Upper lobe of left lung (tissue), 6 donors: ENCODE measurements around the gene BTBD9. TPM values are rescaled to one million over a fixed set of nuclear protein-coding genes. Genes with fewer than 3 reads are reported as not detected.
A peak's percentile ranks its signal among the peaks of the same experiment; 100 is the strongest.

ENCODE experiments used
- ATAC-seq, 2 donors: fragments of 200-7000 bp; cut with Tn5 transposase; one replicate each; pipeline ENCODE4 v1.9.1; 2022; ENCODE audit warnings: mild to moderate bottlenecking in 2 of 2, moderate library complexity in 2 of 2; ENCODE audit not compliant: low FRiP score in 2 of 2
- DNase-seq, 2 donors: peaks; one replicate each; pipeline ENCODE4 v3.0.0-alpha.2; 2019 to 2020
- H3K27ac ChIP-seq, 4 donors: fragments of 200-600 bp; sonication (generic); one replicate each; pipeline ENCODE4 v1.5.1; 2016 to 2019
- H3K27me3 ChIP-seq, 4 donors: fragments of 200-600 bp; sonication (generic); one replicate each; pipeline ENCODE4 v1.5.1; 2017 to 2019
- H3K36me3 ChIP-seq, 4 donors: fragments of 200-600 bp; sonication (generic); one replicate each; pipeline ENCODE4 v1.5.1; 2016 to 2019
- H3K4me1 ChIP-seq, 4 donors: fragments of 200-600 bp; sonication (generic); one replicate each; pipeline ENCODE4 v1.5.1; 2018 to 2019
- H3K4me3 ChIP-seq, 4 donors: fragments of 200-600 bp; sonication (generic); one replicate each; pipeline ENCODE4 v1.5.1; 2017 to 2019; ENCODE audit warnings: mild to moderate bottlenecking in 2 of 4, moderate library complexity in 1 of 4
- H3K9me3 ChIP-seq, 4 donors: fragments of 200-600 bp; sonication (generic); one replicate each; pipeline ENCODE4 v1.5.1; 2018 to 2019
- CTCF ChIP-seq, 6 experiments: fragments of 450-650 bp in 4 of 6; fragments of 200-600 bp in 2 of 6; sonication (generic) in 2 of 6; IDR thresholded peaks; one replicate each; pipeline ENCODE4 v1.5.1; 2016 to 2019; ENCODE audit warnings: antibody characterized with exemption in 6 of 6
- EP300 ChIP-seq, 4 donors: sonication (generic); formaldehyde crosslinking; IDR thresholded peaks; one replicate each; pipeline ENCODE4 v1.5.1; 2017; ENCODE audit warnings: antibody characterized with exemption in 4 of 4, control low read depth in 2 of 4
- POLR2A ChIP-seq, 4 donors: fragments of 450-650 bp; IDR thresholded peaks; one replicate each; pipeline ENCODE4 v1.5.1; 2016 to 2017; ENCODE audit warnings: antibody characterized with exemption in 4 of 4, mild to moderate bottlenecking in 2 of 4
- POLR2AphosphoS5 ChIP-seq, 2 donors: sonication (generic); formaldehyde crosslinking; IDR thresholded peaks; one replicate each; pipeline ENCODE4 v1.5.1; 2017; ENCODE audit warnings: antibody characterized with exemption in 2 of 2
- WGBS, 2 donors: methylation state at CpG; one replicate each; pipeline ENCODE4 v1.1.5; 2017 to 2018; 5-methylcytosine and 5-hydroxymethylcytosine counted together
- total RNA-seq, 6 donors: library from RNA; depleted of rRNA in 4 of 6; stranded (reverse); fragments of >200 nt in 4 of 6; gene quantifications; one replicate each; pipeline versions ENCODE4 v1.1.0 to v1.2.1, GENCODE V29; 2016 to 2021
- donor health status: DM: no; HTN: no; CAD: no; lungs with moderate emphysema.
- donor health status: DM: no; HTN: yes; CAD: no; lungs with severe emphysema.

The BTBD9 gene
- total RNA-seq, 6 donors from 2014 or later, result 18.2 to 60.8 (median 44.9) TPM

- Histone ChIP-seq H3K27ac (no peak overlapping the region), H3K4me1 (peaks cover 7 to 15% (median 14%) of the 10 kb centered on the region in 4 donors), H3K36me3 (no peaks in the 10 kb centered on the region), H3K27me3 (no peaks in the 10 kb centered on the region), H3K9me3 (no peaks in the 10 kb centered on the region), H3K4me3 (no peak overlapping the region)
- ATAC-seq, result no peak
- DNase-seq, result no peak
- 75 to 85% methylated on average over 1 of the region's 1 CpG for WGBS, 2 donors
- TF ChIP-seq EP300 (IDR thresholded peaks at IDR 0.05) (no peak), POLR2A (IDR thresholded peaks at IDR 0.05) (no peak), CTCF (IDR thresholded peaks at IDR 0.05) (no peak), POLR2AphosphoS5 (IDR thresholded peaks at IDR 0.05) (no peak)
Measured at GRCh38 chr6:38406096-38406495, 233.6 kb downstream of the BTBD9 start.

DNA sequence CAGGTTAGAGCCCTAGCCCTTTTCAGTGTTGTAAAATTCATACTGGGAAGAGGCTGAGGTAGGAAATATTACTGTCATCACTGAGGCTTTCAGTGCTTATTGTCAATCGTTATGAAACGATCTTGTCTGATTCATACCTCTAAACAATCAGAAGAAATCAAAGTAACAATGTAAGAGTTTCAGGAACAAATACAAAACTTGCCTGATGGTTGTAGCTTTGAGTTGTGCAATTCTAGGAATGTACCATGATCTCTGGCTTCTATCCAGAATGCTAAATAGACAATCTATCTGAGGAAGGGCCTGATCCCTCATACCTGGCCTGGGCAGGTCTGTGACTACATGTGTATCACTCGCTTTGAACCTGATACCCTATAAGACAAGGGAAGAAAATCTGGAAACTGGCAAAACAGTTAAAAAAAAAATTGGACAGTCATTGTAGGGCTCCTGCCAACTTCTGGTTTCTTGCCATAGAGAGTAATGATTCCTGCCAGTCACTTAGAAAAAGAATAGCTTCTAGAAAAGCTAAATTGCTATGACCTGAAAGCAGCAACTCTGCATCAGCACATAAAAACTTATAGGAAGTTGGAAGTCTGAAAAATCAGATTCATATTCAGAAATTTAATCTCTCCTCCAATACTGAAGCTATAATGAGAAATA lies 234.7 kb downstream of the BTBD9 start:
- Histone ChIP-seq H3K4me1 (peaks cover 7 to 15% (median 14%) of the 10 kb centered on the region in 4 donors), H3K4me3 (no peak overlapping the region), H3K36me3 (no peaks in the 10 kb centered on the region), H3K9me3 (no peaks in the 10 kb centered on the region), H3K27me3 (no peaks in the 10 kb centered on the region), H3K27ac (peak overlapping the region in 1 of 4 donors; percentile 73)
- no peak for TF ChIP-seq EP300 (IDR thresholded peaks at IDR 0.05)
- TF ChIP-seq POLR2A (IDR thresholded peaks at IDR 0.05), result no peak
- no peak for TF ChIP-seq CTCF (IDR thresholded peaks at IDR 0.05)
- no peak for TF ChIP-seq POLR2AphosphoS5 (IDR thresholded peaks at IDR 0.05)
- 40 to 46% methylated on average over 3 of the region's 3 CpGs for WGBS, 2 donors
- no peak for ATAC-seq
- DNase-seq, result no peak

DNA sequence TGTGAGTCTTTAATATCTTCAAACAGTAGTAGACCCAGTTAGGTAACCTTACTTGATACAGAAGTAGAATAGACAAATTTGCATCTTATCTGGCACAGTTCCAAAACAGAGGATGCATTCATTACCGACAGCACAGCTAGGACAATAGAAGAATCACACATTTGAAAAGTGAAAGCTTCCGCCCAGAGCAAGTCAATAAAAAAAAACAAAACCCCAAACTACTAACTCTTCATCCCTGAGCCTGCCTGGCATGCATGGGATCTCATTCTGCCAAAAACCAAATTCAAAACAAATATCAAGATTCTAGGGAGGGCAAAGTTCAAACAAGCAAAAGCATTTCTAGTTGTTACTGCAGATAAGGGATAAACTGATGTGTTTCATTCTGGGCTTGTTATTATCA lies 235.4 kb downstream of the BTBD9 start:
- Histone ChIP-seq H3K4me1 (peaks cover 7 to 15% (median 14%) of the 10 kb centered on the region in 4 donors), H3K27ac (peak overlapping the region in 1 of 4 donors; percentile 73), H3K9me3 (no peaks in the 10 kb centered on the region), H3K27me3 (no peaks in the 10 kb centered on the region), H3K36me3 (no peaks in the 10 kb centered on the region), H3K4me3 (no peak overlapping the region)
- no peak for TF ChIP-seq POLR2AphosphoS5 (IDR thresholded peaks at IDR 0.05)
- no peak for TF ChIP-seq POLR2A (IDR thresholded peaks at IDR 0.05)
- no peak for TF ChIP-seq CTCF (IDR thresholded peaks at IDR 0.05)
- no peak for TF ChIP-seq EP300 (IDR thresholded peaks at IDR 0.05)
- ATAC-seq, result no peak
- 30 to 47% methylated on average over 2 of the region's 2 CpGs for WGBS, 2 donors
- no peak for DNase-seq

DNA sequence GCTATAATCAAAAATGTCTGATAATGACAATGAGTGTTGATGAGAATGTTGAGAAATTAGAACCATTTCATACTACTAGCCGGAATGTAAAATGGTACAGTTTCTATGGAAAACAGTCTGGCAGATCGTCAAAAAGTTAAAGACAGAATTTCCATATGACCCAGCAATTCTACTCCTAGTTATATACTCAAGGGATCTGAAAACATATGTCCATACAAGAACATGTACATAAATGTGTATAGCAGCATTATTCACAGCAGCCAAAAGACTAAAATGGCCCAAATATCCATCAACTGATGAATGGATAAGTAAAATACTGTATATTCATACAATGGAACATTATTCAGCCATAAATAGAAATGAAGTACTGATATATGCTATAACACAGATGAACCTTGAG lies 236.2 kb downstream of the BTBD9 start:
- Histone ChIP-seq H3K27me3 (no peaks in the 10 kb centered on the region), H3K36me3 (no peaks in the 10 kb centered on the region), H3K27ac (no peak overlapping the region), H3K4me1 (peaks cover 7 to 15% (median 14%) of the 10 kb centered on the region in 4 donors), H3K9me3 (no peaks in the 10 kb centered on the region), H3K4me3 (no peak overlapping the region)
- TF ChIP-seq POLR2AphosphoS5 (IDR thresholded peaks at IDR 0.05), result no peak
- no peak for TF ChIP-seq POLR2A (IDR thresholded peaks at IDR 0.05)
- DNase-seq (no peak), ATAC-seq (no peak)
- WGBS, 2 donors, result 88 to 91% methylated on average over 2 of the region's 2 CpGs

- ATAC-seq, result no peak
- H3K4me3 ChIP-seq, result no peak overlapping the region
- TF ChIP-seq EP300 (IDR thresholded peaks at IDR 0.05) (no peak), POLR2A (IDR thresholded peaks at IDR 0.05) (no peak), CTCF (IDR thresholded peaks at IDR 0.05) (no peak), POLR2AphosphoS5 (IDR thresholded peaks at IDR 0.05) (no peak)
- H3K4me1 ChIP-seq, result peaks cover 7 to 18% (median 15%) of the 10 kb centered on the region in 4 donors
- H3K9me3 ChIP-seq, result no peaks in the 10 kb centered on the region
- no peaks in the 10 kb centered on the region for H3K36me3 ChIP-seq
- H3K27ac ChIP-seq, result no peak overlapping the region
- no peaks in the 10 kb centered on the region for H3K27me3 ChIP-seq
- WGBS, 2 donors, result 90 to 100% methylated on average over 1 of the region's 1 CpG
- DNase-seq, result no peak
Measured at GRCh38 chr6:38400764-38401163, 239.0 kb downstream of the BTBD9 start.
